T-helper 1 cell treated with Interleukin-12 subunit alpha and Interleukin-12 subunit beta and Interleukin-4 antibody, amounts not matched to agents 30 ng/mL and 1 ng/mL, for 36 hours (primary cell): ENCODE data around the gene EIF4B. TPM values are rescaled to one million over a fixed set of nuclear protein-coding genes. Genes with fewer than 3 reads are reported as not detected.

Experiments
- total RNA-seq: library from RNA; stranded (reverse); gene quantifications from 2 replicates; pipeline ENCODE4 v1.2.3, GENCODE V29; 2022

EIF4B gene
- total RNA-seq, 1 donor from 2014 or later: 374 TPM

Other genes with a start within 250 kb of the EIF4B start
- gene KRT76, start 229.1 kb upstream of the EIF4B start, total RNA-seq: not detected in 2 replicates
- not detected in 2 replicates for gene KRT3, start 210.3 kb upstream of the EIF4B start, total RNA-seq
- gene KRT4, start 192.3 kb upstream of the EIF4B start, total RNA-seq: not detected in 2 replicates
- not detected in 2 replicates for gene KRT79, start 172.1 kb upstream of the EIF4B start, total RNA-seq
- not detected in 2 replicates for gene KRT78, start 157.5 kb upstream of the EIF4B start, total RNA-seq
- 0.12 TPM in 1 of 2 replicates, not detected in the other for gene KRT8, start 101.4 kb upstream of the EIF4B start, total RNA-seq
- gene KRT18, start 57.3 kb upstream of the EIF4B start, total RNA-seq: 0.88 and 1.0 TPM in 2 replicates
- gene TNS2, start 43.6 kb downstream of the EIF4B start, total RNA-seq: 1.7 and 2.5 TPM in 2 replicates
- gene SPRYD3, start 72.9 kb downstream of the EIF4B start, total RNA-seq: 33.9 and 35.7 TPM in 2 replicates
- gene IGFBP6, start 91.2 kb downstream of the EIF4B start, total RNA-seq: not detected in 2 replicates
- not detected in 2 replicates for gene SOAT2, start 97.0 kb downstream of the EIF4B start, total RNA-seq
- gene ZNF740, start 174.3 kb downstream of the EIF4B start, total RNA-seq: 44.1 and 51.7 TPM in 2 replicates
- 30.7 and 43.6 TPM in 2 replicates for gene CSAD, start 174.5 kb downstream of the EIF4B start, total RNA-seq
- gene ITGB7, start 200.8 kb downstream of the EIF4B start, total RNA-seq: 734 and 751 TPM in 2 replicates
- 56.8 and 62.0 TPM in 2 replicates for gene RARG, start 225.8 kb downstream of the EIF4B start, total RNA-seq